GM10847 (cell line): ENCODE measurements around the gene CACNA1I.

Experiments used
- POLR2A ChIP-seq: IDR thresholded peaks from 2 replicates; pipeline ENCODE4 v1.6.1; 2011; ENCODE audit not compliant: insufficient read length; ENCODE audit errors: extremely low read depth

The CACNA1I gene

DNA sequence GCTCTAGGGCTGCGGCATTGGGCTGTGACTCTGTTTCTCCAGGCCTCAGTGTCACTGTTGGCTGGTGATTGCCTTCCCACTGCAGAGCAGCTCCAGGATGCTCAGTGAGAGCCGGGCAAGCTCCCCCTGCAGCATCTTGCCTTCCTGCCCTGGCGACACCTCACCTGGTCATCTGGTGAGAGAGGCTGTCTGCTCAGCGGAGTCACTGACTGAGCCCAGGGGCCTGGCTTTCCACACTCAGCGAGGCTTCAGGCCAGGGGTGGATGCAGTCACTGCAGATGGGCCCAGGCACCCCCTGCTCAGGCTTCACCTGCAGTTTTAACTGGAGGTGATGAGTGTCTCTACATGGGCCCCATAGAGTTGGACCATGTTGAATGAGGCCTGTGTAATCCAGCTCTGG is 136.8 kb downstream of the CACNA1I start:
- TF ChIP-seq POLR2A, result no peak

- no peak for TF ChIP-seq POLR2A
These were observed 137.3 kb downstream of the CACNA1I start for GRCh38 chr22:39707816-39708215.

- TF ChIP-seq POLR2A, result no peak
These were observed 140.0 kb downstream of the CACNA1I start for GRCh38 chr22:39710380-39711150.

DNA sequence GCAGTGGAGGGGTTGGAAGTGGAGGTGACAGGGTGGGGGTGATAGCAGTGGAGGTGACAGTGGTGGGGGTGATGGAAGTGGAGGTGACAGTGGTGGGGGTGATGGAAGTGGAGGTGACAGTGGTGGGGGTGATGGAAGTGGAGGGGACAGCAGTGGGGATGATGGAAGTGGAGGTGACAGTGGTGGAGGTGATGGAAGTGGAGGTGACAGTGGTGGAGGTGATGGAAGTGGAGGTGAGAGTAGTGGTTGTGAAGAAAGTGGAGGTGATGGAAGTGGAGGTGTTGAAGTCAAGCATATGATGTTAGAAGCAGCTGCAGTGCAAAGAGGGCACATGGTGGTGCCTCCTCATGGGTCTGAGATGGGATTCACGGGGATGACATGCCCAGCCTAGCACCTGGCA is 141.5 kb downstream of the CACNA1I start:
- no peak for TF ChIP-seq POLR2A

GRCh38 chr22:39712751-39713525 is 142.4 kb downstream of the CACNA1I start:
- no peak for TF ChIP-seq POLR2A

DNA sequence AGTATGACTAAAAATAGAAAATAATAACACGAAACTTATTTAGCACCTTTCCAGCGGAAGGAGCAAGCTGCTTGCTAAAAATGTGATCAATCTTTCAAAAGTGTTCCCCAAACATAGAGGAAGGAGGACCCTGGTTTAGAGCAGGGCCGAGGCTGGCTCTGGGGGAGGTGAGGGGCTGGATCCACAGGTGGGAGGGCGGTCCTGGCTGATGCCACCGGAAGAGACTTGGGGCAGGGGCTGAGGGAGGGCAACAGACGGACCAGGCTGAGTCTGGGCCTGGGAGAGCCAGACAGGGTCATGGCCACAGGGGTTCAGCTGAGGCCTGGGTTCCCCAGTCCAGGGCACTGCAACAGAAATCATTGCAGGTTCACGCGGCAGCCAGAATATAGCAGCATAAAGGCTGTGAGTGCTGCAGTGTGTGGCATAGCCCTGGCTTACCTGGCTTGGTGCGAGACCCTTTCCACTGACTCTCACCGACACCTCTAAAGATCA is 143.3 kb downstream of the CACNA1I start:
- no peak for TF ChIP-seq POLR2A

DNA sequence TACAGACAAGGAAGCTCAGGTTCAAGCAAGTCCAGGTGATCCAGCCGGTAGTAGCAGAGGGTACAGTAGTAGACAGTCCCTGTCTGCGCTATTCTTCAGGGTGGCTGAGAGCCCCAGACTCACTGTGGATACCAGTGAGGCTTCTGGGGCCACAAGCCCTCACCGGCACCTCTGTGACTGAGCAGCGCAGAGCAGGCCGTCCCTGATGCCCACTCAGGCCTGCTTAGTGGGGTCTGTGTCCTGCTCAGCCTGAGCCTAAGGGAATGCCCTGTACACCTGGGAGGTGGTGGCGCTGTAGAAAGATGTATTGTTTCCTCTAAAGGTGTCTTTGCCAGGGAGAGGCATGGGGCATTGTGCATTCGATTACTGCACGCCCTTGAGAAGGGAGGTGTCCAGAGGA is 143.8 kb downstream of the CACNA1I start:
- TF ChIP-seq POLR2A, result no peak

GRCh38 chr22:39715778-39716495 is 145.4 kb downstream of the CACNA1I start:
- TF ChIP-seq POLR2A, result no peak

DNA sequence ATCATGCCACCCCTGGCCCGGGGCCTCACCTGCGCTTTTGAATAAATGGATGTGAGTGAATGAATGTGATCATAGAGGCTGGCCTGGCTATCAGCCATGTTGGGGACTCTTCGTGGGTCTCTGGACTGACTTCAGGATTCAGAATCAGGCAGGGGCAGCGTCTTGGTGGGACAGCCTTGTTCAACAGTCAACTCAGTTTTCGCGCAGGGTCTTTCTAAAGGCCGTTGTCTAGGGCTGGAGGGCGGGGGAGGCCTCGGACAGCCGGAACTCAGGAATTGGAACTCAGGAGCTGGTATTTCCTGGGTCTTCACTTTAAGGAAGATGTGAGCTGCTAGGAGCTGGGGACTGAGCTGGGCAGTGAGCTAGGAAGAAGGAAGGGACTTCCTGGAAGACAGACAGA is 146.0 kb downstream of the CACNA1I start:
- TF ChIP-seq POLR2A, result no peak

GRCh38 chr22:39717099-39717498 is 146.5 kb downstream of the CACNA1I start:
- no peak for TF ChIP-seq POLR2A

DNA sequence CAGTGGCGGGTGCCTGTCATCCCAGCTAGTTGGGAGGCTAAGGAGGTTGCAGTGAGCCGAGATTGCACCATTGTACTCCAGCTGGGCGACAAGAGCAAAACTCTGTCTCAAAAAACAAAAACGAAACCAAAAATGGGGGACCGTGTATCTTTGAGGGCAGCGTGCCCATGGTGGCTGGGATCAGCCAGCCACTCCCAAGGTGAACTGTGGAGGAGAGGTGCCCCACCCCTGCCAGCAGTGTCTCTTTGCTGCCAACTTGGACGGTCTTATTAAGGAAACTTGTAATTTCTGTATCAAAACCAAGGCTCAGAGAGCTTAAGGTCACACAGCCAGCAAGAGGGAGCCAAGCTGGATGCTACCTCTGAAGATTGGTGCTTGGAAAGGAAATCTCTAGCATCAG is 147.7 kb downstream of the CACNA1I start:
- TF ChIP-seq POLR2A, result no peak

GRCh38 chr22:39718921-39719475 is 148.4 kb downstream of the CACNA1I start:
- no peak for TF ChIP-seq POLR2A

DNA sequence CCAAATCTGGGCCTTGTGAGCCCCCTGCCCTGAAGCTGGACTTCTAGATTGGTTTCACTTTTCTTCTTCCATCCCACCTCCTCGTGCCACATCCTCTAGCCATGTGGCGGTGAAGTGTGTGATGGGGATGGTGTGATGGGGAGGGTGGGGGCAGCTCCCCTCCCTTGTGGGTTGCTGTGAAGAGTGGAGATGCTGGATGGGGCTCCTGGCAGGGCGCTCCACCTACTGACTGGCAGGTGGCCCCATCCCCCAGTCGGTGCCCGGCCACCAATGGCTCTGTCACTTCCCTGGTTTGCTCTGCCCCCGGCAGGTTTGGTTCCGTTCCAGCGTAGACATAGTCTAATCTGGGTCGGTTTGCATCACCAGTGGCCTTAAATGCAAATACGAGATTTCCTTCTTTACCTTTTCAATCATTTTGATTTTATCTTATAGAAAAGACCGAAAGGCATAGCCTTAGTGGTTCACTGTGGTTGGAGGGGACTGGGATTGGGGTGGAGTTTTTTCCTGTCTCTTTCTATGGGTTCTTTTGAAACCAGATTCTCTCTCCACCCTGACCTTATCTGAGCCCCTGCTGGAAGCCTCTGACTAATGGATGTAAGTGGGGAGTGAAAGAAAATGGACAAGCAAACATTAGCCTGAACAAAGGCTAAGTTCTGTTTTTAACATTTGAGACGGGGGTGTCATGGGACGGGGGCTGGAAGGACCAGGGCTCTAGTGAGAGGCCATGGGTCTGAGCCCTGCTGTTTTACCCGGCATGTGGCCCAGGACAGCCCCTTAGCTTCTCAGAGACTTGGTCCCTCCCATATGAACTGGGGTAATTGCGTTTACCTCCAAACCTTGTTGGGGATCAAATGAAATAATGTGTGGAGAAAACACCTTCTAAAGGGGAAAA is 149.3 kb downstream of the CACNA1I start:
- no peak for TF ChIP-seq POLR2A
